Limb (tissue), 2 donors: Measurements from ENCODE around the gene PMEPA1.

Experiments
- DNase-seq, 2 donors: peaks; one replicate each; pipeline ENCODE4 v3.0.0-alpha.2; 2016; ENCODE audit errors: extremely low spot score in 2 of 2

PMEPA1 gene

GRCh38 chr20:57693670-57694329, 16.0 kb downstream of the PMEPA1 start:
- no peak for DNase-seq

- no peak for DNase-seq
Measured at GRCh38 chr20:57693002-57693582, 16.7 kb downstream of the PMEPA1 start.

- DNase-seq = no peak
Measured at GRCh38 chr20:57692393-57692792, 17.4 kb downstream of the PMEPA1 start.

- no peak for DNase-seq
Measured at GRCh38 chr20:57691699-57692098, 18.1 kb downstream of the PMEPA1 start.

GRCh38 chr20:57690525-57690924, 19.3 kb downstream of the PMEPA1 start:
- DNase-seq = no peak

- DNase-seq = no peak
Measured at GRCh38 chr20:57689745-57690481, 19.9 kb downstream of the PMEPA1 start.

- DNase-seq = peak in 1 of 2 donors; percentile 60
Measured at GRCh38 chr20:57688864-57689263, 21.0 kb downstream of the PMEPA1 start.

- DNase-seq = no peak
Measured at GRCh38 chr20:57688295-57688694, 21.5 kb downstream of the PMEPA1 start.

- no peak for DNase-seq
Measured at GRCh38 chr20:57686931-57687652, 22.7 kb downstream of the PMEPA1 start.

GRCh38 chr20:57685146-57685758, 24.6 kb downstream of the PMEPA1 start:
- peak; percentile 29 to 64 for DNase-seq

- DNase-seq = no peak
Measured at GRCh38 chr20:57684808-57685140, 25.0 kb downstream of the PMEPA1 start.

GRCh38 chr20:57683881-57684807, 25.7 kb downstream of the PMEPA1 start:
- DNase-seq = no peak

- peak in 1 of 2 donors; percentile 55 for DNase-seq
Measured at GRCh38 chr20:57683287-57683686, 26.5 kb downstream of the PMEPA1 start.

GRCh38 chr20:57682184-57683101, 27.4 kb downstream of the PMEPA1 start:
- peak in 1 of 2 donors; percentile 40 for DNase-seq

- DNase-seq = no peak
Measured at GRCh38 chr20:57680934-57681914, 28.6 kb downstream of the PMEPA1 start.

GRCh38 chr20:57680131-57680716, 29.6 kb downstream of the PMEPA1 start:
- DNase-seq = no peak

- no peak for DNase-seq
Measured at GRCh38 chr20:57679113-57679512, 30.7 kb downstream of the PMEPA1 start.

GRCh38 chr20:57678340-57678739, 31.5 kb downstream of the PMEPA1 start:
- no peak for DNase-seq
